ENCODE measurements around the gene PNPLA8.

The PNPLA8 gene

DNA sequence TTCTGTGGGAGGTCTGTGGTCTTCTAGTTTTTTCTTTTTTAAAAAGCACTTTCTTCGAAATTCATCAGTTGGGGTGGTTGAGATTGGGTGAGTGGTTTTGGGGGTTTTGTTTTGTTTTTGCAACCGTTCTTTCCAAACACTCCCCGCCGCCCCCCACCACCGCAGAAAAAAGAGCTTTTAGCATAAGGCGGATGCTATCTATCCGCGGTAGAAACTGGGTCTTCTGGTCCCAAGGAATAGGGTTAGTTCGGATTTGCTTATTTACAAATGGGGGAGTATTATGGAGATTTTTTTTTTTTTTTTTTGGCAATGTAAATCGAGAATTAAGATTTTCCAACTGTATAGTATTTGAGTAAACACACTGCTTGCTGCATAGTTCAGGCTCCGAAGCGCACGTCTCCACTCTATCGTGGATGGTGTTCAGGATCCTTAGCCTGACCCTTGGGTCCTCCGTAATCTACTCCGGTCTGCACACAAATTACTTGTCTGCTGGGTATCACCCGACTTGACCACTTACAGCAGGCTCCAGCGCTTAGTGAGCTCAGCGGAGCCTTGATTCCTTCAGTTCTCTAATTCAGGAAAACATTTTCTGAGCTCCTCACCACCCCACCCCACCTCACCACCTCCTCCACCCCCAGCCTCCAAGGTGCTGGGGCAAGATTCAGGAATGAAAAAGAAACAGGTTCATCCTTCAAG is 68.9 kb downstream of the PNPLA8 start:
- TF ChIP-seq, protein P1, sequence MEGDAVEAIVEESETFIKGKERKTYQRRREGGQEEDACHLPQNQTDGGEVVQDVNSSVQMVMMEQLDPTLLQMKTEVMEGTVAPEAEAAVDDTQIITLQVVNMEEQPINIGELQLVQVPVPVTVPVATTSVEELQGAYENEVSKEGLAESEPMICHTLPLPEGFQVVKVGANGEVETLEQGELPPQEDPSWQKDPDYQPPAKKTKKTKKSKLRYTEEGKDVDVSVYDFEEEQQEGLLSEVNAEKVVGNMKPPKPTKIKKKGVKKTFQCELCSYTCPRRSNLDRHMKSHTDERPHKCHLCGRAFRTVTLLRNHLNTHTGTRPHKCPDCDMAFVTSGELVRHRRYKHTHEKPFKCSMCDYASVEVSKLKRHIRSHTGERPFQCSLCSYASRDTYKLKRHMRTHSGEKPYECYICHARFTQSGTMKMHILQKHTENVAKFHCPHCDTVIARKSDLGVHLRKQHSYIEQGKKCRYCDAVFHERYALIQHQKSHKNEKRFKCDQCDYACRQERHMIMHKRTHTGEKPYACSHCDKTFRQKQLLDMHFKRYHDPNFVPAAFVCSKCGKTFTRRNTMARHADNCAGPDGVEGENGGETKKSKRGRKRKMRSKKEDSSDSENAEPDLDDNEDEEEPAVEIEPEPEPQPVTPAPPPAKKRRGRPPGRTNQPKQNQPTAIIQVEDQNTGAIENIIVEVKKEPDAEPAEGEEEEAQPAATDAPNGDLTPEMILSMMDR (IDR thresholded peaks at IDR 0.05; ENCODE audit: low read depth, low read length), result no peak
- no peak for DNase-seq (ENCODE audit: extremely low read depth, low read depth)

DNA sequence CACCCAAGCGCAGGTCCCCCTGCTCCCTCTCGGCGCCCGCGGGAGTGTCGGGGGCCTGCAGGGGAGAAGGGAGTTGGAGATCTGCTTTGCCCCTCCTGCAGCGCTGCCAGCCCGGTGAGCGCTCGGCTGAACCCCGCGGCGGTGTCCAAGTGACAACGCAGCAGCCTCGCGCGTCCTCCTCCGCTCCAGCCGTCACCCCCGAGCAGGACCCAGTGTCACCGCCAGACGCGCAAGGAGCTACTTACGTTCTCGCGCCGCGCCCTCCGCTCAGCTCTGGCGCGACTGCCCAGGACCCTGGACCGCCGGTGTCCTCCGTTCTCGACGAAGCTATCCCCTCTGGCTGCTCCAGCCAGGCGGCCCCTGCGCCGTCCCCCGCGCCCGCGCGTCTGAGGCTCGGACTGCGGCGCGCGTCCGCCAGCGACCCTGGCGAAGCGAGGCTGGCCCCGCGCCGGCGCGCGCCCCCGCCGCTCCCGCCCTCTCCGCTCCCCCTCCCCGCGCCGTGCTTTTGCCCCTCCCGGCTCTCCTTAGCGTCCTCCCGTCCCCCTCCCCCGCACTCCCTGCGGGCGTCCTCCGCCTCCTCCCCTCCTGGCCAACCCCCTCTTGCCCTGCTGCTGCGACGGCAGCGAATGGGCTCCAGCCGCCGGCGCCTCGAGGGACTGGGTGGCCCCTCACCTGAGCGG is 69.8 kb downstream of the PNPLA8 start, which contains the start of gene NRCAM:
NRCAM (minus strand) TSS at position 439 of the 680 bp plus-strand sequence. CDS start 216,372 bp downstream, outside the sequence.
- DNase-seq (ENCODE audit: extremely low read depth, low read depth), result no peak
- TF ChIP-seq, protein P1 (IDR thresholded peaks at IDR 0.05; ENCODE audit: low read depth, low read length), result no peak

GRCh38 chr7:108455551-108455997 is 70.4 kb downstream of the PNPLA8 start:
- TF ChIP-seq, protein P1 (IDR thresholded peaks at IDR 0.05; ENCODE audit: low read depth, low read length), result no peak
- DNase-seq (ENCODE audit: extremely low read depth, low read depth), result no peak

DNA sequence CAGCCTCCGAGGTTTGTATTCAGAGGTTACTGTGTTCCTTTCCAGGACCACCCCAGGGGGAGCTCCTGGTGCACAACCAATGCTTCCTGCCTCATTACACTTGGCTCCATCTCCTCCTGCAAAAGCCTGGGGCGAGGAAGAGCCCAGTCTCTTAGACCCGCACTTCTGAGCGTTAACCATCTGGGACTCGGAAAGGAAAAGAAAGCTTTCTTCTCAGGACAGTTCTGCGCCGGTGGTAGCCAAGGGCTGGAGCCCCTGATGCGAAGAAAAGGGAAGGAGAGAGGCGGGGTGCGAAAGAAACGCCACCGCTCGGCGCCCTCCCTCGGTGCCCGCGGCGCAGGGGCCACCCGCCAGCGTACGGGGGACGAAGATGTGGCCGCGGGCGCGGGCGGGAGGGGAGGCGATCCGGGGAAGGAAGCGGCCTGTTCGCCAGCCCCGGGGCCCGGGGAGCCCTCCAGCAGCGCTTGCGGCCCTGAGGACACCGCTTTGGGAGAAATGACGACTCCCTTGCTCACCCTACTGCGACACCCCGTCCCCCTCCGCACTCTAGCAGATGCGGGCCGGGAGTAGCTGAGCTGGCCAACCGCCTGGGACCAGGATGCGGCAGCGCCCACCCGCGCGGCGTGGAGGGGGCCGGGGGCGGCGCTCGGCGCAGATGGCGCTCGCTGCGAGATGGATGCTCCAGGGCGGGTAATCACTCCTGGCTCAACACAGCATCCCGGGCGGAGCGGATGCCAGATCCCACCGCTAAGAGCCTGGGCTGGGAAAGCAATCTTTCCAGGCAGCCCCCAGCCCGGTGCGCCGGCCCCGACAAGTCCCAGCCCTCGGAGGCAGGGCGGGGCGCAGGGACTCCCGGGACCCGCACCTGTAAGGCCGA is 71.0 kb downstream of the PNPLA8 start:
- no peak for DNase-seq (ENCODE audit: extremely low read depth, low read depth)
- TF ChIP-seq, protein P1 (IDR thresholded peaks at IDR 0.05; ENCODE audit: low read depth, low read length), result peak; percentile 3; the same call in 1 of the 2 replicates

DNA sequence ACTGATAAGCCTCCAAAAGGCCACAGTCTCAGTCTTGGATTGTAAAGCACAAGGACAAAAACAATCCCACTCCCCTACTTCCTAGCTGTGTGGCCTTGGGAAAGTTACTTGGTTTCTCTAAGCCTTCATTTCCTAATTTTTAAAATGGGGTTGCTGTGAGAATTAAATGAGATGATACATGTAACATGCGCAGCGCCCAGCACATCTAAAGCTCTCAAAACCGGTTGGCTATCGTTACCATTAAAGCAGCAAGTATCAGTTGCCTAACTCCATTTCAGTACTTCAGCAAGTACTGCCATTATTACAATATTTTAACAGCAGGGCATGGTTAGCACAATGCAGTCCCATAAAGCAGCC is 71.6 kb downstream of the PNPLA8 start:
- TF ChIP-seq, protein P1 (IDR thresholded peaks at IDR 0.05; ENCODE audit: low read depth, low read length), result no peak
- no peak for DNase-seq (ENCODE audit: extremely low read depth, low read depth)

- no peak for DNase-seq (ENCODE audit: extremely low read depth, low read depth)
- TF ChIP-seq, protein P1 (IDR thresholded peaks at IDR 0.05; ENCODE audit: low read depth, low read length), result no peak
Observed at GRCh38 chr7:108453320-108453719, 72.6 kb downstream of the PNPLA8 start.
